ENCODE results near the gene ACSL5. TPM values are rescaled to one million over a fixed set of nuclear protein-coding genes. Genes with fewer than 3 reads are reported as not detected.

Gene ACSL5
- total and polyA plus RNA-seq, 4 donors, result 15.0 to 201 (median 43.5) TPM

DNA sequence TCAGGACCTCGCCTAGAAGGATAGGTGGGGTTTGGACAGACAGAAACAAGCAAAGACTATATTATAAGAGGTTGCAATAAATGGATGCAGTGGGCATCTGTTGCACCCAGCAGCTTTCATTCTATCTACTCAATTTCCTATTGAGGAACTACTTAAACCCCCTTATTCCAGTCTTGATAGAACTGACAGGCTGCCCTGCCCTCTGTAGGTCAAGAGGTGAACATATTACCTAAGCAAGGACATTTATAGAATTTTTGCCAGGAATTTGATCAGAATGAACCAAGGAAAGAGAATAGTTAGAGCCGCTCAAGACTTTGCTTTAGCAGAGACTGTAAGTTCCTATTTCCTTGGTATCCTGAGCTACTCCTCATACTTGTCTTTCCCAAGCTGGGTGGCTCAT lies 82.6 kb downstream of the ACSL5 start:
- no peaks in the 10 kb centered on the region for H3K4me1 ChIP-seq (ENCODE audit: control insufficient read depth in 4 of 4, insufficient read depth in 4 of 4, low read length in 3 of 4)
- H3K27ac ChIP-seq (ENCODE audit: low read depth in 1 of 2, low read length in 2 of 2), result no peak overlapping the region
- no peaks in the 10 kb centered on the region for H3K9me3 ChIP-seq (ENCODE audit: control insufficient read depth in 4 of 4, low read length in 3 of 4)
- peaks cover 0 to 1% (median 0%) of the 10 kb centered on the region in 4 donors for H3K36me3 ChIP-seq (ENCODE audit: control insufficient read depth in 4 of 4, insufficient read depth in 3 of 4, low read depth in 1 of 4, low read length in 3 of 4)
- DNase-seq (ENCODE audit: low spot score), result no peak
- no peak overlapping the region for H3K9ac ChIP-seq (ENCODE audit: low read depth in 1 of 2, low read length in 2 of 2)
- H3K4me3 ChIP-seq (ENCODE audit: low read depth in 1 of 3, low read length in 3 of 3), result no peak overlapping the region
- 98% methylated on average over 2 of the region's 2 CpGs for WGBS
- TF ChIP-seq YY1 (IDR thresholded peaks at IDR 0.05) (no peak), FOXA2 (IDR thresholded peaks at IDR 0.05) (no peak)
- TF ChIP-seq, protein P1, sequence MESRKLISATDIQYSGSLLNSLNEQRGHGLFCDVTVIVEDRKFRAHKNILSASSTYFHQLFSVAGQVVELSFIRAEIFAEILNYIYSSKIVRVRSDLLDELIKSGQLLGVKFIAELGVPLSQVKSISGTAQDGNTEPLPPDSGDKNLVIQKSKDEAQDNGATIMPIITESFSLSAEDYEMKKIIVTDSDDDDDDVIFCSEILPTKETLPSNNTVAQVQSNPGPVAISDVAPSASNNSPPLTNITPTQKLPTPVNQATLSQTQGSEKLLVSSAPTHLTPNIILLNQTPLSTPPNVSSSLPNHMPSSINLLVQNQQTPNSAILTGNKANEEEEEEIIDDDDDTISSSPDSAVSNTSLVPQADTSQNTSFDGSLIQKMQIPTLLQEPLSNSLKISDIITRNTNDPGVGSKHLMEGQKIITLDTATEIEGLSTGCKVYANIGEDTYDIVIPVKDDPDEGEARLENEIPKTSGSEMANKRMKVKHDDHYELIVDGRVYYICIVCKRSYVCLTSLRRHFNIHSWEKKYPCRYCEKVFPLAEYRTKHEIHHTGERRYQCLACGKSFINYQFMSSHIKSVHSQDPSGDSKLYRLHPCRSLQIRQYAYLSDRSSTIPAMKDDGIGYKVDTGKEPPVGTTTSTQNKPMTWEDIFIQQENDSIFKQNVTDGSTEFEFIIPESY (IDR thresholded peaks at IDR 0.05), result no peak
- no peaks in the 10 kb centered on the region for H3K27me3 ChIP-seq (ENCODE audit: control insufficient read depth in 4 of 4, insufficient read depth in 4 of 4, low read length in 3 of 4)

GRCh38 chr10:112460366-112460765 lies 86.5 kb downstream of the ACSL5 start:
- Histone ChIP-seq H3K27ac (ENCODE audit: low read depth in 1 of 2, low read length in 2 of 2) (no peak overlapping the region), H3K27me3 (ENCODE audit: control insufficient read depth in 4 of 4, insufficient read depth in 4 of 4, low read length in 3 of 4) (no peaks in the 10 kb centered on the region), H3K36me3 (ENCODE audit: control insufficient read depth in 4 of 4, insufficient read depth in 3 of 4, low read depth in 1 of 4, low read length in 3 of 4) (peaks cover 0 to 11% (median 7%) of the 10 kb centered on the region in 4 donors), H3K9me3 (ENCODE audit: control insufficient read depth in 4 of 4, low read length in 3 of 4) (no peaks in the 10 kb centered on the region), H3K4me1 (ENCODE audit: control insufficient read depth in 4 of 4, insufficient read depth in 4 of 4, low read length in 3 of 4) (no peaks in the 10 kb centered on the region), H3K9ac (ENCODE audit: low read depth in 1 of 2, low read length in 2 of 2) (no peak overlapping the region), H3K4me3 (ENCODE audit: low read depth in 1 of 3, low read length in 3 of 3) (no peak overlapping the region)
- TF ChIP-seq, protein P2, sequence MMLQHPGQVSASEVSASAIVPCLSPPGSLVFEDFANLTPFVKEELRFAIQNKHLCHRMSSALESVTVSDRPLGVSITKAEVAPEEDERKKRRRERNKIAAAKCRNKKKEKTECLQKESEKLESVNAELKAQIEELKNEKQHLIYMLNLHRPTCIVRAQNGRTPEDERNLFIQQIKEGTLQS (IDR thresholded peaks at IDR 0.05), result no peak
- no peak for TF ChIP-seq CTCF (IDR thresholded peaks at IDR 0.05; ENCODE audit: low read depth, low read length, missing input control)
- TF ChIP-seq SP1 (IDR thresholded peaks at IDR 0.05), result no peak
- no peak for TF ChIP-seq HNF4A (conservative IDR thresholded peaks at IDR 0.05)
- TF ChIP-seq NR2F2 (IDR thresholded peaks at IDR 0.05), result no peak
- TF ChIP-seq JUND (IDR thresholded peaks at IDR 0.05), result no peak
- TF ChIP-seq, protein P3, sequence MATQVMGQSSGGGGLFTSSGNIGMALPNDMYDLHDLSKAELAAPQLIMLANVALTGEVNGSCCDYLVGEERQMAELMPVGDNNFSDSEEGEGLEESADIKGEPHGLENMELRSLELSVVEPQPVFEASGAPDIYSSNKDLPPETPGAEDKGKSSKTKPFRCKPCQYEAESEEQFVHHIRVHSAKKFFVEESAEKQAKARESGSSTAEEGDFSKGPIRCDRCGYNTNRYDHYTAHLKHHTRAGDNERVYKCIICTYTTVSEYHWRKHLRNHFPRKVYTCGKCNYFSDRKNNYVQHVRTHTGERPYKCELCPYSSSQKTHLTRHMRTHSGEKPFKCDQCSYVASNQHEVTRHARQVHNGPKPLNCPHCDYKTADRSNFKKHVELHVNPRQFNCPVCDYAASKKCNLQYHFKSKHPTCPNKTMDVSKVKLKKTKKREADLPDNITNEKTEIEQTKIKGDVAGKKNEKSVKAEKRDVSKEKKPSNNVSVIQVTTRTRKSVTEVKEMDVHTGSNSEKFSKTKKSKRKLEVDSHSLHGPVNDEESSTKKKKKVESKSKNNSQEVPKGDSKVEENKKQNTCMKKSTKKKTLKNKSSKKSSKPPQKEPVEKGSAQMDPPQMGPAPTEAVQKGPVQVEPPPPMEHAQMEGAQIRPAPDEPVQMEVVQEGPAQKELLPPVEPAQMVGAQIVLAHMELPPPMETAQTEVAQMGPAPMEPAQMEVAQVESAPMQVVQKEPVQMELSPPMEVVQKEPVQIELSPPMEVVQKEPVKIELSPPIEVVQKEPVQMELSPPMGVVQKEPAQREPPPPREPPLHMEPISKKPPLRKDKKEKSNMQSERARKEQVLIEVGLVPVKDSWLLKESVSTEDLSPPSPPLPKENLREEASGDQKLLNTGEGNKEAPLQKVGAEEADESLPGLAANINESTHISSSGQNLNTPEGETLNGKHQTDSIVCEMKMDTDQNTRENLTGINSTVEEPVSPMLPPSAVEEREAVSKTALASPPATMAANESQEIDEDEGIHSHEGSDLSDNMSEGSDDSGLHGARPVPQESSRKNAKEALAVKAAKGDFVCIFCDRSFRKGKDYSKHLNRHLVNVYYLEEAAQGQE (IDR thresholded peaks at IDR 0.05), result no peak
- TF ChIP-seq RAD21 (IDR thresholded peaks at IDR 0.05), result no peak
- no peak for TF ChIP-seq EGR1 (IDR thresholded peaks at IDR 0.05; ENCODE audit: low read depth in 2 of 2)
- TF ChIP-seq GABPA (IDR thresholded peaks at IDR 0.05 in 1 of 2, conservative IDR thresholded peaks at IDR 0.05 in 1 of 2), result no peak
- WGBS, result 98% methylated on average over 2 of the region's 2 CpGs
- no peak for DNase-seq (ENCODE audit: low spot score)

Measured in liver (tissue), 9 donors.